HG03039 (cell line): ENCODE data around the gene C12orf42.

Experiments used
- ATAC-seq: cut with Tn5 transposase; IDR thresholded peaks from one replicate; pipeline ENCODE4 v1.9.1; 2021; ENCODE audit warnings: mild to moderate bottlenecking, moderate library complexity; ENCODE audit not compliant: unreplicated experiment

Gene C12orf42

GRCh38 chr12:103495469-103496456, at the start of gene C12orf42:
Gene C12orf42 (minus strand): TSS chr12:103495968. CDS start chr12:103478426, 17,542 bp downstream.
- peak; percentile 52 for ATAC-seq

GRCh38 chr12:103542078-103542477, 46.3 kb upstream of the C12orf42 start:
- ATAC-seq: no peak

- ATAC-seq: no peak
Observed at GRCh38 chr12:103540319-103540718, 44.6 kb upstream of the C12orf42 start.

- no peak for ATAC-seq
Observed at GRCh38 chr12:103538397-103538796, 42.6 kb upstream of the C12orf42 start.

GRCh38 chr12:103530307-103531066, 34.7 kb upstream of the C12orf42 start:
- ATAC-seq: no peak

- ATAC-seq: no peak
Observed at GRCh38 chr12:103529306-103529705, 33.5 kb upstream of the C12orf42 start.

GRCh38 chr12:103524238-103524875, 28.6 kb upstream of the C12orf42 start:
- no peak for ATAC-seq

GRCh38 chr12:103523771-103524170, 28.0 kb upstream of the C12orf42 start:
- ATAC-seq: no peak

DNA sequence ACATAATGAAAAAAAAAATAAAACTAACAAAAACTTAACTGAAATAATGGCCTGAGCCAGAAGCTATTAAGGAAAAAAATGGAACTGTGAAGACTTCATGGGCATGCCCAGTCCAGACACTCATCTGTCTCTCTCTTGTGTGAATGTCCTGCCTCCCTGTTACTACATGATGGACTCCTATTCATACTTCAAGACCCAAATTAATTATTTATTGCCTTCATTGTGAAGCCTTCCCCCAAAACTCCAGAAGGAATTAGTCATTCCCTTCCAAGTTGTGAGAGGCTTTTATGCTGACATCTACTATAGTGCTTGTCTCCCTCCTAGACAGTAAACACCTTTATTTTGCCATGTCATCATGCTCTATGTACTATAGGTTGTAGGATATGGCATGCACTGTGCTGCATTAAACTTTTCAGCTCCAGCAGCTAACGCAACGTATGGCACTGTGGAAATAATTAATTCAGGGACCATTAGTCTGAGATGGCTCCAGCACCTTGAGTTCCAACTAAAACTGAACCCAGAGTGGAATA, 25.0 kb upstream of the C12orf42 start:
- no peak for ATAC-seq

DNA sequence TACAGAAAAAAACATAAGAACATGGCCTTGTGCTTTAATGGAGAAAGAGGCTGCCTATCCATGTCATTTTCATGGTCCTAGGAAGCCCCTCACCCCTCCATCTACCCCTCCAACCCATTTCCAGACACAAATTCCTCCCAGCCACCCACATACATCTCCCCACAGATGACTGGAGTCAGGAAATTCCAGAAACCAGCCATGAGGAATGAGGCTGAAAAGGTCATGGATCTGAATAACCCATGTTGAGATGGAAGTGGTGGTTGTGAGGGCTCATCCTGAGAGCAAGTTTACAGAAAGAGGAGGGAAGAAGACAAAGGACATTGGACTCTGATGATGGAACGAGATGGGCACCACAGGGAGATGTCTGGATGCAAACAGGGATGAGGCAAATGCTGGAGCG, 23.9 kb upstream of the C12orf42 start:
- ATAC-seq: no peak

- no peak for ATAC-seq
Observed at GRCh38 chr12:103518899-103519298, 23.1 kb upstream of the C12orf42 start.

GRCh38 chr12:103517161-103517560, 21.4 kb upstream of the C12orf42 start:
- no peak for ATAC-seq

DNA sequence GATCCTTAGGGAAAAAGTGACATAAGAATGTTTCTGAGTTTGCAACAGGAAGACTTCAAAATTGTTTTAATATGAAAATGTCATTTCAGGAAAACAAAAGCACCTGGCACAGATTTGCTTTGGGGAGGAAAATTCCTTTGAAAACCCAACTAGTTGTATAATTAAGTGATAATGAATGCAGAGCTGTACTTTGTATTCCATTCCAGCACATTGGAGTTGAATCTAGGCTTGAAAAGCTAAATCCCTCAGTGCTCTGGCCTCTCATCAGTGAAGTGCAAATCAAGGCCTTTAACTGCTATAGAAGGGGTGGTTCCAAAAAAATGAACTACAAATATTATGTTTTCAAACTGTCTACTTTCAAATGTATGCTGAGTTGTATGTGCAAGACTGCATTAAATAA, 19.6 kb upstream of the C12orf42 start:
- no peak for ATAC-seq

GRCh38 chr12:103513875-103514274, 18.1 kb upstream of the C12orf42 start:
- ATAC-seq: no peak

- ATAC-seq: peak; percentile 91
Observed at GRCh38 chr12:103505371-103506236, 9.8 kb upstream of the C12orf42 start.

DNA sequence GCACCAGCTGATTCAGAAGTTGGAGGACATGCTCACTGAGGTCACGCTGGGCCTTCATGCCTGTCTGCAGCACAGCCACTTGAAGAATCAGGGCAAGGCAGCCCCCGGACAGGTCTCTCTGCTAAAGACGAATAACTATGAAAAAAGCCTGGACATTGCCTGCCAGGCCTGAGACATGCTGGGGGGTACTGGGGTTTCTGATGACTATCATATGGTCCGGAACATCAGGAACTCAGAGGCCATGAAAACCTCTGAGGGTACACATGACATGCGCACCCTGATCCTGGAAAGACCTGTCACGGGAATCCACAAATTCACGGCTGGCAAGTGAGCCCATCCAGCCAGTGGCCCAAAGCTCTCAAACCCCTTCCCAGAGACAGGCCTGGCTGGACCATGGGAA, 8.8 kb upstream of the C12orf42 start:
- ATAC-seq: no peak

DNA sequence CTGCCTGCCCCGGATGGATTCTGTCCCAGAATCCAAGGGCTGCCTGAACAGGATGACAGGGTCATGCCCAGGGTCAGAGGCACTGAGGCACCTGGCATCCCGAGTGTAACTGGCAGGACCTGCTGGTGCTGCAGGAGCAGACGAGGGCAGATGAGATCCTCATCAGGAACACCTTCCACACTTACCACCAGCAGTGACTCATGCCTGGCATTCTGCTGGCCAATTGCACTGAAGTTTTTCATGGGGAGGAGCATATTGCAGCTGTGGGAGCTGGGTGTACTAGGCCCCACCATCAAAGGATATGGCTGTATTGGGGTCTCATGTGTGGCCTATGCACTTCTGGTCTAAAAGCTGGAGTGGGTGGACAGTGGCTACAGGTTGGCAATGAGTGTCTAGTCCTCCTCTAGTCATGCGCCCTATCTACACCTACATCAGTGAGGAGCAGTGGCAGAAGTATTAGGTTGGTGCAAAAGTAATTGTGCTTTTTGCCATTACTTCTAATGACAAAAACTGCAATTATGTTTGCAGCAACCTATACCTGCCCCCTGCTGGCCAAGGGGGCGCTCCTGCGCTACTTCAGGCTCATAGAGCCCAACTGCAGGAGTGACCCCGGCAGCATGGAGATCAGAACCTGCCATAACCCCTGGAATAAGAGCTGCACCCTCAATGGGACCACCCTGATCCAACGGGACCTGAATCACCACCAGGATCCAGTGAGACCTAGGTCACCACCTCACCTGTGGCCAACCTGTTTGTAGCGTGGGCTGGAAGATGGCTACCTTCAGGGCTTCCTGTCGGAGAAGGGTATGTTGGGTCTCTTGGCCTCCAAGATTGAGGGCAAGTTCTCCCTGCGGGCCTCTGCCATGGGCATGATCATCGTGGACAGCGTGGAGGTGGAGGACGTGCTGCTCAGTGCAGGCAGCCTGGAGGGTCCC, 8.0 kb upstream of the C12orf42 start:
- no peak for ATAC-seq

- no peak for ATAC-seq
Observed at GRCh38 chr12:103501447-103501846, 5.7 kb upstream of the C12orf42 start.

DNA sequence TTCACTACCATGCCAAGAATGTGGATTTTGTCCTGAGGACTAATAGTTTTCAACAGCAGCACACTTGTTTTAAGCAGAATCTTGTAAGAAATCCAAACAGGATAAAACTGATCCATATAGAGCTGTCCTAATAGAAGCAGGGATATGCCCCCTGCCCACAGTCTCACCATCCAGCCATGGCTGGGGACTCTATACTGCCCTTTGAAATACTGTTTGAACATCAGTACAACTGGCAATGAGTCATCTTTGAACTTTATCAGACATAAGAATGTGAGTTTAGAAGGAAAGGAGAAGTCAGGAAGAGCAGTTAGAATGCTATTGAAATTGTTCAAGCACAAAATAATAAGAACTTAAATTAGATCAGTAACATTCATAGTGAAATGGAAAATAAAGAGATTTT, 3.8 kb upstream of the C12orf42 start:
- ATAC-seq: no peak
